HCT116 (cell line): Measurements from ENCODE around the gene FAM170B. TPM values are rescaled to one million over a fixed set of nuclear protein-coding genes. Genes with fewer than 3 reads are reported as not detected.

ENCODE experiments used
- ATAC-seq: fragments of 200-7000 bp; cut with Tn5 transposase; 2 replicates; pipeline ENCODE4 v1.9.1; 2020; ENCODE audit warnings: mild to moderate bottlenecking, moderate library complexity
- BruUV-seq: library from RNA; stranded (reverse); fragments of 400-500 nt; replicated peaks from 2 replicates; lab custom pipeline; 2021; lab: Mats Ljungman, UMichigan
- CTCF ChIA-PET: fragments of 300-600 bp; sonication (Branson Sonifier 250); formaldehyde crosslinking; loops from one replicate; lab custom pipeline; 2021; ENCODE audit warnings: antibody characterized with exemption; lab: Charles Lee
- POLR2A ChIA-PET: fragments of 300-600, 350-600 bp; sonication (Branson Sonifier 250); formaldehyde crosslinking; loops from one replicate; lab custom pipeline; 2021; ENCODE audit warnings: antibody characterized with exemption; lab: Charles Lee
- RAD21 ChIA-PET, 2 experiments: fragments of 300-600 bp; sonication (Branson Sonifier 250); formaldehyde crosslinking; loops; one replicate each; lab custom pipeline; 2023; ENCODE audit warnings: low total read pairs in 2 of 2; ENCODE audit not compliant: uncharacterized antibody in 2 of 2, unreplicated experiment in 2 of 2, low non-redundant PET in 1 of 2; lab: Charles Lee
- DNase-seq: peaks from one replicate; pipeline ENCODE4 v3.0.0-alpha.2; 2010; ENCODE audit warnings: low read depth, low spot score
- H2AFZ ChIP-seq: fragments of 200-600 bp; shearing (Covaris generic), sonication (generic); 2 replicates; pipeline ENCODE4 v1.6.1; 2017; ENCODE audit warnings: low read depth, mixed run types, mixed read lengths, antibody characterized with exemption, low read length; ENCODE audit not compliant: poor library complexity, severe bottlenecking
- H3K27ac ChIP-seq: 2 replicates; pipeline ENCODE4 v1.5.1; 2012; ENCODE audit warnings: low read depth, low read length
- H3K27me3 ChIP-seq: fragments of 200-600 bp; sonication (generic); 2 replicates; pipeline ENCODE4 v1.6.1; 2016; ENCODE audit warnings: mixed run types, low read length, mixed read lengths; ENCODE audit not compliant: insufficient read depth
- H3K36me3 ChIP-seq, 2 experiments: fragments of 200-500 bp in 1 of 2; fragments of 200-600 bp in 1 of 2; sonication (Bioruptor generic) in 1 of 2; sonication (generic) in 1 of 2; 2 replicates each; pipeline versions ENCODE4 v1.5.1 to v1.6.1; 2014 to 2016; ENCODE audit warnings: low read length in 2 of 2, inconsistent platforms in 1 of 2, mixed read lengths in 1 of 2, mixed run types in 1 of 2; ENCODE audit not compliant: insufficient read depth in 2 of 2, control insufficient read depth in 1 of 2
- H3K4me1 ChIP-seq, 2 experiments: fragments of 200-600 bp in 1 of 2; sonication (generic) in 1 of 2; 2 replicates each; pipeline versions ENCODE4 v1.5.1 to v1.6.1; 2012 to 2017; ENCODE audit warnings: low read length in 2 of 2, inconsistent platforms in 1 of 2, mild to moderate bottlenecking in 1 of 2, mixed read lengths in 1 of 2, mixed run types in 1 of 2, moderate library complexity in 1 of 2; ENCODE audit not compliant: insufficient read depth in 2 of 2, control insufficient read depth in 1 of 2
- H3K4me2 ChIP-seq: fragments of 200-600 bp; sonication (generic); 2 replicates; pipeline ENCODE4 v1.6.1; 2017; ENCODE audit warnings: mixed run types, low read length, mixed read lengths
- H3K4me3 ChIP-seq, 2 experiments: fragments of 200-600 bp in 1 of 2; sonication (generic) in 1 of 2; replicated peaks in 1 of 2; 2 replicates each; pipeline ENCODE4 v1.5.1; 2011 to 2016; ENCODE audit warnings: low read length in 2 of 2, control low read depth in 1 of 2, low read depth in 1 of 2, mild to moderate bottlenecking in 1 of 2, mixed read lengths in 1 of 2, mixed run types in 1 of 2
- H3K79me2 ChIP-seq: fragments of 200-600 bp; sonication (generic); 2 replicates; pipeline ENCODE4 v1.6.1; 2017; ENCODE audit warnings: mild to moderate bottlenecking, mixed run types, low read length, moderate library complexity, mixed read lengths; ENCODE audit not compliant: insufficient read depth
- H3K9ac ChIP-seq: fragments of 200-600 bp; sonication (generic); 2 replicates; pipeline ENCODE4 v1.6.1; 2016; ENCODE audit warnings: low read length, mixed read lengths
- H3K9me2 ChIP-seq: fragments of 200-600 bp; sonication (generic), shearing (Covaris generic); 2 replicates; pipeline ENCODE4 v1.6.1; 2017; ENCODE audit warnings: mixed run types, mild to moderate bottlenecking, moderate library complexity; ENCODE audit not compliant: insufficient read depth
- H3K9me3 ChIP-seq, 2 experiments: fragments of 200-500 bp in 1 of 2; fragments of 200-600 bp in 1 of 2; sonication (Bioruptor generic) in 1 of 2; sonication (generic) in 1 of 2; 2 replicates each; pipeline ENCODE4 v1.6.1; 2014 to 2017; ENCODE audit warnings: low read length in 2 of 2, mixed read lengths in 2 of 2, inconsistent platforms in 1 of 2, low read depth in 1 of 2, mild to moderate bottlenecking in 1 of 2, mixed run types in 1 of 2, moderate library complexity in 1 of 2; ENCODE audit not compliant: control insufficient read depth in 1 of 2, insufficient read depth in 1 of 2
- H4K20me1 ChIP-seq: fragments of 200-600 bp; sonication (generic), shearing (Covaris generic); 2 replicates; pipeline ENCODE4 v1.6.1; 2017; ENCODE audit warnings: mixed run types, mild to moderate bottlenecking, moderate library complexity; ENCODE audit not compliant: insufficient read depth
- ATF3 ChIP-seq: IDR thresholded peaks from 2 replicates; pipeline ENCODE4 v1.6.1; 2012
- CBX3 ChIP-seq: IDR thresholded peaks from 2 replicates; pipeline ENCODE4 v1.6.1; 2012; ENCODE audit warnings: low read depth
- CTCF ChIP-seq, 3 experiments: fragments of 200-600 bp in 1 of 3; sonication (generic) in 1 of 3; IDR thresholded peaks in 2 of 3; conservative IDR thresholded peaks in 1 of 3; 2 replicates each; pipeline ENCODE4 v1.5.1; 2012 to 2017; ENCODE audit warnings: low read depth in 2 of 3, low read length in 2 of 3, antibody characterized with exemption in 1 of 3, borderline replicate concordance in 1 of 3, control low read depth in 1 of 3, mild to moderate bottlenecking in 1 of 3, mixed read lengths in 1 of 3, mixed run types in 1 of 3, moderate library complexity in 1 of 3; ENCODE audit not compliant: insufficient read depth in 1 of 3
- EGR1 ChIP-seq: IDR thresholded peaks from 2 replicates; pipeline ENCODE4 v1.6.1; 2012; ENCODE audit warnings: low read depth
- EZH2phosphoT487 ChIP-seq: fragments of 200-600 bp; IDR thresholded peaks from 2 replicates; pipeline ENCODE4 v1.6.1; 2018; ENCODE audit warnings: antibody characterized with exemption, borderline replicate concordance
- POLR2A ChIP-seq: IDR thresholded peaks from 2 replicates; pipeline ENCODE4 v1.7.0; 2011; ENCODE audit warnings: borderline replicate concordance; ENCODE audit not compliant: insufficient read depth, insufficient read length; ENCODE audit errors: extremely low read depth
- POLR2AphosphoS5 ChIP-seq: IDR thresholded peaks from 2 replicates; pipeline ENCODE4 v1.6.1; 2011; ENCODE audit warnings: mild to moderate bottlenecking, low read depth, low read length, moderate library complexity
- RAD21 ChIP-seq: IDR thresholded peaks from 2 replicates; pipeline ENCODE4 v1.6.1; 2012; ENCODE audit warnings: low read depth, mild to moderate bottlenecking
- SP1 ChIP-seq: IDR thresholded peaks from 2 replicates; pipeline ENCODE4 v1.6.1; 2012; ENCODE audit warnings: low read depth
- TCF7L2 ChIP-seq: IDR thresholded peaks from 2 replicates; pipeline ENCODE4 v1.7.0; 2011; ENCODE audit warnings: borderline replicate concordance, inconsistent platforms; ENCODE audit not compliant: insufficient read depth, insufficient read length; ENCODE audit errors: extremely low read depth
- ZFX ChIP-seq: fragments of 450-650 bp; IDR thresholded peaks from 2 replicates; pipeline ENCODE4 v1.6.1; 2017
- intact Hi-C: fragments of 100-400 bp; cut with micrococcal nuclease; formaldehyde crosslinking; loops from 2 replicates; pipeline ENCODE4 v1.10.0; 2022
- total RNA-seq: library from RNA; stranded (reverse); gene quantifications from one replicate; pipeline ENCODE4 v1.2.1, GENCODE V29; 2021; ENCODE audit not compliant: unreplicated experiment

Gene FAM170B
- total RNA-seq, 1 experiment from 2014 or later = not detected

DNA sequence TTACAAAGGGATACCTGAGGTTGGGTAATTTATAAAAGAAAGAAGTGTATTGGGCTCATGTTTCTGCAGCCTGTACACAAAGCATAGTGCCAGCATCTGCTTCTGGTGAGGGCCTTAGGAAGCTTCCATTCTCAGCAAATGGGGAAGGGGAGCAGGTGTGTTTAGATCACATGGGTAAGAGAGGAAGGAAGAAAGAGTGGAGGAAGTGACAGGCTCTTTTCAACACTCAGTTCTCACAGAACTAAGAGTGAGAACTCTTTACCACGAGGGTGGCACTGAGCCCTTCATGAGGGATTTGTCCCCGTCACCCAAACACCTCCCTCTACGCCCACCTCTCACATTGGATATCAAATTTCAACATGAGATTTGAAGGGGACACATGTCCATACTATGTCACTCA lies 506 bp upstream of the FAM170B start:
- DNase-seq = no peak
- H3K27ac ChIP-seq = no peak overlapping the region
- no peaks in the 10 kb centered on the region for H3K9me2 ChIP-seq
- no peak overlapping the region for H3K9ac ChIP-seq
- H3K4me2 ChIP-seq = no peak overlapping the region
- TF ChIP-seq EZH2phosphoT487 (no peak), TCF7L2 (no peak), CBX3 (no peak), ZFX (no peak), POLR2A (no peak), SP1 (no peak), EGR1 (no peak), ATF3 (no peak)
- H3K36me3 ChIP-seq = no peaks in the 10 kb centered on the region
- ChIA-PET RAD21 (no interaction called here), POLR2A (no interaction called here), CTCF (no interaction called here)
- no TSS peak for BruUV-seq
- intact Hi-C loops = no loop called here
- peaks cover 49% of the 10 kb centered on the region for H3K27me3 ChIP-seq
- H4K20me1 ChIP-seq = no peaks in the 10 kb centered on the region
- H3K4me3 ChIP-seq = no peak overlapping the region
- no peaks in the 10 kb centered on the region for H3K79me2 ChIP-seq
- H2AFZ ChIP-seq = no peak overlapping the region
- no peak for ATAC-seq
- H3K9me3 ChIP-seq = no peaks in the 10 kb centered on the region
- H3K4me1 ChIP-seq = no peaks in the 10 kb centered on the region

DNA sequence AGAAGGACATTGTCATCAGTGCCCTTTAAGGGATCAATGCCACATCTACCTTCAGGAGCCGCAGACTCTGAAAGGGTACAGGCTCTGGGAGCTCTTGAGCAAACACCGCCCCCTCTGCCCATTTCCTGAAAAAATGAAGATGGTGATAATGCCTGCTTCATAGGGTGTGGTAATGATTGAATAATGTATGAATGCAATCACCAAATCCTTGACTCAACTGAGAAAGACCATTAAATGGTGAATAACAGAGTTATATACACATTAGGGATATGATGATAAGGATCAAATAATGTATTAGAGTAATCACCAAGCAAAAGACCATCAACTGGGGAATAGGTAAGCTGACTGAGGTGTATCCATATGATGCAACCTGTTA lies 1.5 kb downstream of the FAM170B start:
- no peak overlapping the region for H3K4me3 ChIP-seq
- peaks cover 45% of the 10 kb centered on the region for H3K27me3 ChIP-seq
- RAD21 ChIA-PET = no interaction called here
- BruUV-seq = no TSS peak
- intact Hi-C loops = no loop called here
- H3K9me3 ChIP-seq = no peaks in the 10 kb centered on the region
- H3K79me2 ChIP-seq = no peaks in the 10 kb centered on the region
- H3K9me2 ChIP-seq = no peaks in the 10 kb centered on the region
- H3K4me1 ChIP-seq = no peaks in the 10 kb centered on the region
- DNase-seq (no peak), ATAC-seq (no peak)
- H3K27ac ChIP-seq = no peak overlapping the region
- TF ChIP-seq RAD21 = no peak
- TF ChIP-seq CTCF (IDR thresholded peaks at IDR 0.05 in 2 of 3, conservative IDR thresholded peaks at IDR 0.05 in 1 of 3; ENCODE audit: borderline replicate concordance in 1 of 3, insufficient read depth in 1 of 3, low read depth in 2 of 3, low read length in 2 of 3) = 0 out of 6 replicates have a peak, but pooled peaks of 1 of the 3 experiments have one; percentile 11
- TF ChIP-seq POLR2AphosphoS5 = no peak
- no peak overlapping the region for H2AFZ ChIP-seq
- CTCF ChIA-PET = no interaction called here
- H4K20me1 ChIP-seq = no peaks in the 10 kb centered on the region
- no peaks in the 10 kb centered on the region for H3K36me3 ChIP-seq
- no peak overlapping the region for H3K4me2 ChIP-seq
- POLR2A ChIA-PET = no interaction called here
- no peak overlapping the region for H3K9ac ChIP-seq
